HCT116 (cell line): Measurements from ENCODE around the gene CAMK1D. TPM values are rescaled to one million over a fixed set of nuclear protein-coding genes. Genes with fewer than 3 reads are reported as not detected.
"Not testable (repeated sequence)": the region's sequence is repeated elsewhere in the genome, so short reads cannot be mapped to it uniquely, and the experiment has no call there.

Experiments
- ATAC-seq: fragments of 200-7000 bp; cut with Tn5 transposase; 2 replicates; pipeline ENCODE4 v1.9.1; 2020; ENCODE audit warnings: mild to moderate bottlenecking, moderate library complexity
- BruUV-seq: library from RNA; stranded (reverse); fragments of 400-500 nt; replicated peaks from 2 replicates; lab custom pipeline; 2021; lab: Mats Ljungman, UMichigan
- CTCF ChIA-PET: fragments of 300-600 bp; sonication (Branson Sonifier 250); formaldehyde crosslinking; loops from one replicate; lab custom pipeline; 2021; ENCODE audit warnings: antibody characterized with exemption; lab: Charles Lee
- POLR2A ChIA-PET: fragments of 300-600, 350-600 bp; sonication (Branson Sonifier 250); formaldehyde crosslinking; loops from one replicate; lab custom pipeline; 2021; ENCODE audit warnings: antibody characterized with exemption; lab: Charles Lee
- RAD21 ChIA-PET, 2 experiments: fragments of 300-600 bp; sonication (Branson Sonifier 250); formaldehyde crosslinking; loops; one replicate each; lab custom pipeline; 2023; ENCODE audit warnings: low total read pairs in 2 of 2; ENCODE audit not compliant: uncharacterized antibody in 2 of 2, unreplicated experiment in 2 of 2, low non-redundant PET in 1 of 2; lab: Charles Lee
- DNase-seq: peaks from one replicate; pipeline ENCODE4 v3.0.0-alpha.2; 2010; ENCODE audit warnings: low read depth, low spot score
- H2AFZ ChIP-seq: fragments of 200-600 bp; shearing (Covaris generic), sonication (generic); 2 replicates; pipeline ENCODE4 v1.6.1; 2017; ENCODE audit warnings: low read depth, mixed run types, mixed read lengths, antibody characterized with exemption, low read length; ENCODE audit not compliant: poor library complexity, severe bottlenecking
- H3K27ac ChIP-seq: 2 replicates; pipeline ENCODE4 v1.5.1; 2012; ENCODE audit warnings: low read depth, low read length
- H3K27me3 ChIP-seq: fragments of 200-600 bp; sonication (generic); 2 replicates; pipeline ENCODE4 v1.6.1; 2016; ENCODE audit warnings: mixed run types, low read length, mixed read lengths; ENCODE audit not compliant: insufficient read depth
- H3K36me3 ChIP-seq, 2 experiments: fragments of 200-500 bp in 1 of 2; fragments of 200-600 bp in 1 of 2; sonication (Bioruptor generic) in 1 of 2; sonication (generic) in 1 of 2; 2 replicates each; pipeline versions ENCODE4 v1.5.1 to v1.6.1; 2014 to 2016; ENCODE audit warnings: low read length in 2 of 2, inconsistent platforms in 1 of 2, mixed read lengths in 1 of 2, mixed run types in 1 of 2; ENCODE audit not compliant: insufficient read depth in 2 of 2, control insufficient read depth in 1 of 2
- H3K4me1 ChIP-seq, 2 experiments: fragments of 200-600 bp in 1 of 2; sonication (generic) in 1 of 2; 2 replicates each; pipeline versions ENCODE4 v1.5.1 to v1.6.1; 2012 to 2017; ENCODE audit warnings: low read length in 2 of 2, inconsistent platforms in 1 of 2, mild to moderate bottlenecking in 1 of 2, mixed read lengths in 1 of 2, mixed run types in 1 of 2, moderate library complexity in 1 of 2; ENCODE audit not compliant: insufficient read depth in 2 of 2, control insufficient read depth in 1 of 2
- H3K4me2 ChIP-seq: fragments of 200-600 bp; sonication (generic); 2 replicates; pipeline ENCODE4 v1.6.1; 2017; ENCODE audit warnings: mixed run types, low read length, mixed read lengths
- H3K4me3 ChIP-seq, 2 experiments: fragments of 200-600 bp in 1 of 2; sonication (generic) in 1 of 2; replicated peaks in 1 of 2; 2 replicates each; pipeline ENCODE4 v1.5.1; 2011 to 2016; ENCODE audit warnings: low read length in 2 of 2, control low read depth in 1 of 2, low read depth in 1 of 2, mild to moderate bottlenecking in 1 of 2, mixed read lengths in 1 of 2, mixed run types in 1 of 2
- H3K79me2 ChIP-seq: fragments of 200-600 bp; sonication (generic); 2 replicates; pipeline ENCODE4 v1.6.1; 2017; ENCODE audit warnings: mild to moderate bottlenecking, mixed run types, low read length, moderate library complexity, mixed read lengths; ENCODE audit not compliant: insufficient read depth
- H3K9ac ChIP-seq: fragments of 200-600 bp; sonication (generic); 2 replicates; pipeline ENCODE4 v1.6.1; 2016; ENCODE audit warnings: low read length, mixed read lengths
- H3K9me2 ChIP-seq: fragments of 200-600 bp; sonication (generic), shearing (Covaris generic); 2 replicates; pipeline ENCODE4 v1.6.1; 2017; ENCODE audit warnings: mixed run types, mild to moderate bottlenecking, moderate library complexity; ENCODE audit not compliant: insufficient read depth
- H3K9me3 ChIP-seq, 2 experiments: fragments of 200-500 bp in 1 of 2; fragments of 200-600 bp in 1 of 2; sonication (Bioruptor generic) in 1 of 2; sonication (generic) in 1 of 2; 2 replicates each; pipeline ENCODE4 v1.6.1; 2014 to 2017; ENCODE audit warnings: low read length in 2 of 2, mixed read lengths in 2 of 2, inconsistent platforms in 1 of 2, low read depth in 1 of 2, mild to moderate bottlenecking in 1 of 2, mixed run types in 1 of 2, moderate library complexity in 1 of 2; ENCODE audit not compliant: control insufficient read depth in 1 of 2, insufficient read depth in 1 of 2
- H4K20me1 ChIP-seq: fragments of 200-600 bp; sonication (generic), shearing (Covaris generic); 2 replicates; pipeline ENCODE4 v1.6.1; 2017; ENCODE audit warnings: mixed run types, mild to moderate bottlenecking, moderate library complexity; ENCODE audit not compliant: insufficient read depth
- EZH2phosphoT487 ChIP-seq: fragments of 200-600 bp; IDR thresholded peaks from 2 replicates; pipeline ENCODE4 v1.6.1; 2018; ENCODE audit warnings: antibody characterized with exemption, borderline replicate concordance
- FOSL1 ChIP-seq: IDR thresholded peaks from 2 replicates; pipeline ENCODE4 v1.6.1; 2012; ENCODE audit warnings: low read depth
- POLR2A ChIP-seq: IDR thresholded peaks from 2 replicates; pipeline ENCODE4 v1.7.0; 2011; ENCODE audit warnings: borderline replicate concordance; ENCODE audit not compliant: insufficient read depth, insufficient read length; ENCODE audit errors: extremely low read depth
- SIN3A ChIP-seq: IDR thresholded peaks from 2 replicates; pipeline ENCODE4 v1.6.1; 2012; ENCODE audit warnings: low read depth
- SP1 ChIP-seq: IDR thresholded peaks from 2 replicates; pipeline ENCODE4 v1.6.1; 2012; ENCODE audit warnings: low read depth
- YY1 ChIP-seq: IDR thresholded peaks from 2 replicates; pipeline ENCODE4 v1.6.1; 2011; ENCODE audit warnings: low read length, low read depth, moderate library complexity, mild to moderate bottlenecking; ENCODE audit not compliant: insufficient replicate concordance; ENCODE audit errors: extremely low read depth
- ZNF274 ChIP-seq: fragments of 200-500 bp; sonication (Bioruptor generic); IDR thresholded peaks from 2 replicates; pipeline ENCODE4 v1.6.1; 2014; ENCODE audit warnings: mild to moderate bottlenecking, low read depth, low read length, inconsistent platforms
- intact Hi-C: fragments of 100-400 bp; cut with micrococcal nuclease; formaldehyde crosslinking; loops from 2 replicates; pipeline ENCODE4 v1.10.0; 2022
- total RNA-seq: library from RNA; stranded (reverse); gene quantifications from one replicate; pipeline ENCODE4 v1.2.1, GENCODE V29; 2021; ENCODE audit not compliant: unreplicated experiment

The CAMK1D gene
- total RNA-seq, 1 experiment from 2014 or later, result 9.6 TPM

DNA sequence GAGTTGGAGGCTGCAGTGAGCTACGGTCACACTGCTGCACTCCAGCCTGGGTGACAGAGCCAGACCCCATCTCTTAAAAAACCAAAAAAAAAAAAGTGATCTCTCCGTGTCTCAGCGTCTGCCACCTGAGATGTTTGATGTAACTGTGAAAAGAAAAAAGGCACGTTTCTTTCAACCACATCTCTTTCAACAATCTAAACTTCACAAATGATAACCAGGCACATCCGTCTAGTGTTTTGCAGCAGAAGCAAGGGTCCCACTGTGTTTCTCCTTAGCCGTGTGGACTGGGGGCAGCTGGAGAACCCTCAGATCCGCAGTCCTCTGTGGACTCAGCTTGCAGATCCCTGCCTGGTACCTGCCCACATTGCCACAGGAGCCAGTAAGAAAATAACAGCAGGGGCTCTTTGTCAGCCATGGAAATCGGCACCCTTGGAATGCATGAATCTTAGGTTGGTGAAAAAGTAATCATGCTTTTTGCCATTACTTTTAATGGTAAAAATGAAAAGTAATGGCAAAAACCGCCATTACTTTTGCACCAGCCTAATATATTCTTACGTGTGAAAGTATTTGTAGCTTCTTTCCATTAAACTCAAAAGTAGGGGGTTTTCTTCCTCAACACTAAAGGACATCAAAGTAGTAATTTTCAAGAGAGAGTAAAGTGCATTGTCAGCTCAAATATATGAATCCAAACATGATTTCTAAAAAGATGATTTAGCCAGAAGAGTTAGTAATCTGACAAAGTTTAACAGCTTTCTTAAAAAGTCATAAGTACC lies 375.6 kb downstream of the CAMK1D start:
- H3K9ac ChIP-seq, result no peak overlapping the region
- H3K4me2 ChIP-seq, result no peak overlapping the region
- no peak for DNase-seq
- peaks cover 11% of the 10 kb centered on the region; the same call in 1 of the 2 replicates for H3K27me3 ChIP-seq
- H3K4me3 ChIP-seq, result no peak overlapping the region
- ChIA-PET RAD21 (no interaction called here), CTCF (interaction anchor here (0.6 to 2.8 kb wide), 2 partner anchors 14 to 177 kb away, joined by 3 to 10 read pairs; no protein-coding TSS in a partner anchor), POLR2A (no interaction called here)
- intact Hi-C loops, result loop anchor here (5.0 kb wide), 1 partner anchor 177 kb away; no protein-coding TSS in a partner anchor
- no peak overlapping the region for H3K27ac ChIP-seq
- ATAC-seq, result no peak
- no peaks in the 10 kb centered on the region for H3K36me3 ChIP-seq
- no peaks in the 10 kb centered on the region for H3K79me2 ChIP-seq
- H3K9me2 ChIP-seq, result no peaks in the 10 kb centered on the region
- no peaks in the 10 kb centered on the region for H4K20me1 ChIP-seq
- no TSS peak for BruUV-seq
- H3K4me1 ChIP-seq, result peaks cover 32 to 38% of the 10 kb centered on the region in 2 experiments
- H3K9me3 ChIP-seq, result no peaks in the 10 kb centered on the region
- TF ChIP-seq FOSL1 (no peak), SP1 (no peak), POLR2A (no peak), SIN3A (no peak), ZNF274 (no peak), YY1 (no peak), EZH2phosphoT487 (no peak)
- no peak overlapping the region for H2AFZ ChIP-seq

DNA sequence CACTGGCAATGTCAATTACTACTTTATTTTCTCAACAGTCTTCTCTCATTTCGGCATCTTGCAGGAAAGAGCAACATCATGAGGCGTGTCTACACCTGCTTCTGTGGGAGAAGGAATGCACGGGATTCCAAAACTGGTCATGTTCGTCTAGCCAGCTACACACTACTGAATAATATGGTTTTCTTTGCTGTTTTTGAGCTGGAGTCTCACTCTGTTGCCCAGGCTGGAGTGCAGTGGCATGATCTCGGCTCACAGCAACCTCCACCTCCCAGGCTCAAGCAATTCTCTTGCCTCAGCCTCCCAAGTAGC lies 376.2 kb downstream of the CAMK1D start:
- CTCF ChIA-PET, result interaction anchor here (2.8 kb wide), 1 partner anchor 177 kb away, joined by 10 read pairs; no protein-coding TSS in a partner anchor
- H4K20me1 ChIP-seq, H3K9ac ChIP-seq, H3K9me2 ChIP-seq, H2AFZ ChIP-seq, RAD21 ChIA-PET, DNase-seq, ATAC-seq, H3K79me2 ChIP-seq, BruUV-seq, intact Hi-C loops, POLR2A ChIA-PET, H3K9me3 ChIP-seq, H3K4me3 ChIP-seq, H3K36me3 ChIP-seq, H3K27ac ChIP-seq, H3K4me2 ChIP-seq: not testable (repeated sequence)
- Histone ChIP-seq H3K27me3 (peaks cover 11% of the 10 kb centered on the region; the same call in 1 of the 2 replicates), H3K4me1 (peaks cover 30 to 33% of the 10 kb centered on the region in 2 experiments)
